ENCODE data around the gene TMEM143.

TMEM143 gene

DNA sequence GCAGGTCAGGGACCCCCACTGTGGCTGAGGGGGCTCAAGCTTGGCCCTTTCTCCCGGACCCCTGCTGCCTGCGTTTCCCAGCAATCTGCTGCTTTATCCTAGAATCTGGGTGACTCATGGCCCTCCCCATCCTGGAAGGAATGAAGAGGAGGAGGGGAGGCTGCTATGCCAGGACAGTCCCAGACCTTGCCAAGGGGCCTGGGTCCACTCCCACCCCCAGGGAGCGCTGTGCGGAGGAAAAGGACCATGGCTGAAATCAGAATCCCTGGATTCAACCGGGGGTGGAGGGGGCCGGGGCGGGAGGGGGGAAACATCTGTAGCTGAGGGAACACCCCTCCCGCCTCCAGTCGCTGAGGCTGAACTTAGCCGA is 73.4 kb downstream of the TMEM143 start:
- Histone ChIP-seq H3K36me3 (ENCODE audit: control insufficient read depth, insufficient read depth, low read length) (peaks cover 2% of the 10 kb centered on the region; the same call in 1 of the 2 replicates), H3K27me3 (replicated peaks; ENCODE audit: control insufficient read depth, insufficient read depth, low read length) (no peaks in the 10 kb centered on the region), H3K4me3 (replicated peaks; ENCODE audit: low read depth, low read length) (no peak overlapping the region)
- DNase-seq (ENCODE audit: extremely low read depth, insufficient read length), result no peak
- TF ChIP-seq, protein P1, sequence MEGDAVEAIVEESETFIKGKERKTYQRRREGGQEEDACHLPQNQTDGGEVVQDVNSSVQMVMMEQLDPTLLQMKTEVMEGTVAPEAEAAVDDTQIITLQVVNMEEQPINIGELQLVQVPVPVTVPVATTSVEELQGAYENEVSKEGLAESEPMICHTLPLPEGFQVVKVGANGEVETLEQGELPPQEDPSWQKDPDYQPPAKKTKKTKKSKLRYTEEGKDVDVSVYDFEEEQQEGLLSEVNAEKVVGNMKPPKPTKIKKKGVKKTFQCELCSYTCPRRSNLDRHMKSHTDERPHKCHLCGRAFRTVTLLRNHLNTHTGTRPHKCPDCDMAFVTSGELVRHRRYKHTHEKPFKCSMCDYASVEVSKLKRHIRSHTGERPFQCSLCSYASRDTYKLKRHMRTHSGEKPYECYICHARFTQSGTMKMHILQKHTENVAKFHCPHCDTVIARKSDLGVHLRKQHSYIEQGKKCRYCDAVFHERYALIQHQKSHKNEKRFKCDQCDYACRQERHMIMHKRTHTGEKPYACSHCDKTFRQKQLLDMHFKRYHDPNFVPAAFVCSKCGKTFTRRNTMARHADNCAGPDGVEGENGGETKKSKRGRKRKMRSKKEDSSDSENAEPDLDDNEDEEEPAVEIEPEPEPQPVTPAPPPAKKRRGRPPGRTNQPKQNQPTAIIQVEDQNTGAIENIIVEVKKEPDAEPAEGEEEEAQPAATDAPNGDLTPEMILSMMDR (IDR thresholded peaks at IDR 0.05; ENCODE audit: insufficient read depth, low read length, poor library complexity, severe bottlenecking), result no peak

DNA sequence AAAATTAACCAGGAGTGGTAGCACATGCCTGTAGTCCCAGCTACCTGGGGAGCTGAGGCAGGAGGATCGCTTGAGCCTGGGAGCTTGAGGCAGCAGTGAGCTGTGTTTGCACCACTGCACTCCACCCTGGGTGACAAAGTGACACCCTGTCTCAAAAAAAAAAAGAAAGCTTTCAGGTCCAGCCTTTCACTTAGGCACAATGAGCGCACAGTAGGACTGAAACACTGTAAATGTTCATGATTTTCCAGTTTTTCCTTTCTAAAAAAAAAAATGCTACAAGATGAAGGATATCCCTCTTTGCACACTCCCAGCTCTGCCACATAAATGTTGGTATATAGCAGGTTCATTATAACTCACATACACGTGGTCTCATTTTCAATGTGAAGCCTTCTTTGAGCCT is 76.0 kb downstream of the TMEM143 start:
- Histone ChIP-seq H3K36me3 (ENCODE audit: control insufficient read depth, insufficient read depth, low read length) (peaks cover 4% of the 10 kb centered on the region), H3K27me3 (replicated peaks; ENCODE audit: control insufficient read depth, insufficient read depth, low read length) (no peaks in the 10 kb centered on the region), H3K4me3 (replicated peaks; ENCODE audit: low read depth, low read length) (no peak overlapping the region)
- no peak for DNase-seq (ENCODE audit: extremely low read depth, insufficient read length)
- TF ChIP-seq, protein P1 (IDR thresholded peaks at IDR 0.05; ENCODE audit: insufficient read depth, low read length, poor library complexity, severe bottlenecking), result no peak

DNA sequence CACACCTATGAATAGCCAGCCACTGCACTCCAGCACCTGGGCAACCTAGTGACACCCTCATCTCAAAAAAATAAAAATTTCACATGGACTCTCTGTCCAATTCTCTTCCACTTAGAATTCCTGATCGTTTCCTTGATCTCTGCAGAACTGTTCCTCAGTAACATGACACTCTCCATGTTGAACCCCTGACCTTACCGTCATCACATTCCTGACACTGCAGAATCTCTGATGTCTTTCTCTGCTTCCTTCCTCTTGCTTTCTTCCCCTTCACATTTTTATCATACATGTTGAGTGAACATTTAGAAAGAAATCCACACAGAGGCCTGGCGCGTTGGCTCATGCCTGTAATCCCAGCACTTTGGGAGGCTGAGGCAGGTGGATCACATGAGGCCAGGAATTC is 78.8 kb downstream of the TMEM143 start:
- no peaks in the 10 kb centered on the region for H3K27me3 ChIP-seq (replicated peaks; ENCODE audit: control insufficient read depth, insufficient read depth, low read length)
- TF ChIP-seq, protein P1 (IDR thresholded peaks at IDR 0.05; ENCODE audit: insufficient read depth, low read length, poor library complexity, severe bottlenecking), result no peak
- H3K36me3 ChIP-seq (ENCODE audit: control insufficient read depth, insufficient read depth, low read length), result peaks cover 4% of the 10 kb centered on the region
- H3K4me3 ChIP-seq (replicated peaks; ENCODE audit: low read depth, low read length), result no peak overlapping the region
- no peak for DNase-seq (ENCODE audit: extremely low read depth, insufficient read length)

DNA sequence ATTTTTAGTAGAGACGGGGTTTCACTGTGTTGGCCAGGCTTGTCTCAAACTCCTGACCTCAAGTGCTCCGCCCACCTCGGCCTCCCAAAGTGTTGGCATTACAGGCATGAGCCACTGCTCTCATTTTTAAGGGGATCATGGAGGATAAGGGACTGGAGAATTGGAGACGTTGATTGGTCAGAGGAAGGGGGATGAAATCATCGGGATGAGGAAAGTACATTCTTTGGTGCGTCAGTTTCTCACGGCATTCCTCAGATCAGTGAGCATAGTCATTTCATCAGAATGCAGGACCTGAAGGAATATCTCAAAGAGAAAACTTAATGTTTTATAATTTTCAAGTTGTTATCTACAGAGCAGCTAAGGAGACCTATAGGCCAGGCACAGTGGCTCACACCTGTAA is 79.8 kb downstream of the TMEM143 start:
- peaks cover 4% of the 10 kb centered on the region for H3K36me3 ChIP-seq (ENCODE audit: control insufficient read depth, insufficient read depth, low read length)
- DNase-seq (ENCODE audit: extremely low read depth, insufficient read length), result no peak
- TF ChIP-seq, protein P1 (IDR thresholded peaks at IDR 0.05; ENCODE audit: insufficient read depth, low read length, poor library complexity, severe bottlenecking), result no peak
- no peaks in the 10 kb centered on the region for H3K27me3 ChIP-seq (replicated peaks; ENCODE audit: control insufficient read depth, insufficient read depth, low read length)
- no peak overlapping the region for H3K4me3 ChIP-seq (replicated peaks; ENCODE audit: low read depth, low read length)

Measured in GM06990 (cell line).